GM19395 (cell line): Measurements from ENCODE around the gene HSFX2.
"Not testable (repeated sequence)": the region's sequence is repeated elsewhere in the genome, so short reads cannot be mapped to it uniquely, and the experiment has no call there.

Experiments used
- ATAC-seq: cut with Tn5 transposase; IDR thresholded peaks from one replicate; pipeline ENCODE4 v1.9.1; 2021; ENCODE audit warnings: mild to moderate bottlenecking, moderate library complexity; ENCODE audit not compliant: unreplicated experiment

HSFX2 gene

DNA sequence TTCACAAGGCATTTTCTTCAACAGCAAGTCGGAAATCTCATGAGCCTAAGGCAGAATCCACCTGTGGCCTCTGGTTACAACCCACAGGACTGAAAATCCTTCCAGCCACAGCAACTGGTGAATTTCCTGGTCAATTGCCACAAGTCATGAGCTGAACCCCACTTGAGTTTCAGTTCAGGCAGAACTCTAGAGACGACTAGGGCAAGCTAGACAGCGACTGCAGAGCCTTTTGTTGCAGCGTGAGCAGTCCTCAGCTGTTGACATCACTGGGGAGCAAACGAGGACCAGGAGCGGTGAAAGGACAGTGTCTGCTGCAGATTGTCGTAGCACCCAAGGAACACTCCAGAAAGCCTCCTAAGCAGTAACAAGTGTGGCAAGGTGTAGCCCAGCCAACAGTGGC is 829 bp upstream of the HSFX2 start:
- not testable (repeated sequence) for ATAC-seq

DNA sequence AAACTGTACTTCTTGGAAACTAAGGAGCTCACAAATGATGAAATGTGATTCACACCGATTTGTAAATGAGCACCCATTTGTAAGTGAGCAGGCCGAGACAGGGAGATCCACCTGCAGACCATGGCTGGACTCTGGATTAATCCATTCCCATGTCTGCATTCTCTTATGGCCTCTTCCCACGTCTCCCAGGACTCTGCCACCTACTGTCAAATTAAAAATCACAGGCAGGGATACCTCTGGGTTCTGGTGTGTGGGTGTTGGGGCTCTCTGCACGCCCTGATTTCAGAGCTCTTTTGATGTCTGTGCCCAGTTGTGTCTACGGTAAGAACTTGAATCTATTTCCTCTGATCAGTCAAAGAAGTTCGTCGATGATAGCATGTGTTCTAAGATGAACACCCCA is 4.1 kb downstream of the HSFX2 start:
- not testable (repeated sequence) for ATAC-seq

DNA sequence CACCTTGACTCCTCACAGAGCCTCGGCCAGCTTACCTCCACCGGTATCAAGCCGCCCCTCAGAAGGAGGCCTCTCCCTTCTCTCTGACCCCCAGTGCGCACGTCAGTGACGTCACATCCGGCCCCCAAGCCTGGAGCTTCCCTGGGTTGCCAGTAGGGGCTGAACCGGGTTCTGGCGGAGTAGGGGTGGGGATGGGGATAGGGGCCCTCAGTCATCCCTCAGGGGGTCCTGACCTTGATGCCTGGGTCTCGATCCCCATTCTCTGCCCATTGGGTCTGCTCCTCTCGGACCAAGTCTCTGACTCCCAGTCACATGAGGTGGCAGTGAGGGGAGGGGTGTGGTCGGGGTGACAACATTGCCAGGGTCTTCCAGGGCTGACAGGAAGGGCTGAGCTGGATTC is 7.8 kb downstream of the HSFX2 start, which contains the start of gene MAGEA9B:
Gene MAGEA9B, minus strand, starts transcription at position 101 of the 400 bp plus-strand sequence. CDS start 4,280 bp downstream, outside the sequence.
- not testable (repeated sequence) for ATAC-seq

DNA sequence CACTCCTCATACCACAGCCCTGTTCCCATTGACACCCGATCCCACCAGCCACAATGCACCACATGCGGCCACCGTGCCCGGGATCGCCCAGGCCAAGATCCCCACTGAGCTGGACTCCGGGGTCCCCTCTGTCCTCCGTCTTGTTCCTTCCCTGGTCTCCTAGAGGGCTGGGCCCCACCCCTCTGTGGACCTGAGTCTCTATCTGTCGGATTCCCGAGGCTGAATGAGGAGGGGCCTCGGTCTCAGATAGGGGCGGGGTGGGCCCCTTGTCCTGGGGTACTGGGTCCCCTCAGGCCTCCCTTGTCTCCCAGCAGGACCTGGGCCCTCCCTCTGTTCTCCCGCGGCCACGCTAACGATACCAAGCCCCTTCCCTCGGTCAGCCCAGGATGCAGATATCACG is 9.5 kb downstream of the HSFX2 start:
- ATAC-seq = not testable (repeated sequence)

DNA sequence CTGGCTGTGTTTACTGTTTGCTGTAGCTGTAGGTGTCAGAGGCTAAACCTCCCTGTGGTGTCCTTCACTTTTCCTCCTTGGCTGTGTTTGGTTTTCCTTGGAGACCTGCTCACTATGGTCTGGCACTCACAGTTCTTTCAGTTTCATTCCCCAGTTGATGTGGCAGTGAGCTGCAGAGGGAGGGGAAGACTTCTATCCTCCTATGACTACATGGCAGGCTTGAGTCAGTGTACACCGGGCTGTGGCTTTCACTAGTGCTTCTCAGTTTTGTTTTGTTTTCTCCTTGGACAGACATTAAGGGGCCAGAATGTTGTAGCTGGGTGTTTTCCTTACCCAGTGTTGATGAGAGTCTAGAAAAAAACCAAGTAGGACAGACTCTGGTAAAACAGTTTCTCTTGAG is 21.7 kb downstream of the HSFX2 start:
- ATAC-seq = peak; percentile 100

DNA sequence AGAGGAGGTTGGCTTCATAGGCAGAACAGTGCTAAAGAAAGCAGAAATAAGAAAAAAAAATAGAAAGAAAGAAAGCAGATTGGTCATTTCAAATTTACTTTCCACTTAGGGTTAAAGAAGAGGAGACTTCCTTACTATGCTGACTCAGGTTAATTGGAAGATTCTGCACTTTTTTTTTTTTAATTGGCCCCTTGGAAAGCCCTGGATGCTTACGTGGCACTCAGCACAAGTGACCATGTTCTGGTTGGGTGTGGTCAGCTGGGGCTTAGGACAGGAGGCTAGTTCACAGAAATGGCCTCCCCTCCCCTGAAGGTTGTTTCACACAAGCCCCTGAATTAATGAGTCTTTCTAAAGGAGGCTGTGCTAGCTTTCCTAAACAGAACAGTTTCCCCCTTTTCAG is 22.4 kb downstream of the HSFX2 start:
- ATAC-seq = no peak

DNA sequence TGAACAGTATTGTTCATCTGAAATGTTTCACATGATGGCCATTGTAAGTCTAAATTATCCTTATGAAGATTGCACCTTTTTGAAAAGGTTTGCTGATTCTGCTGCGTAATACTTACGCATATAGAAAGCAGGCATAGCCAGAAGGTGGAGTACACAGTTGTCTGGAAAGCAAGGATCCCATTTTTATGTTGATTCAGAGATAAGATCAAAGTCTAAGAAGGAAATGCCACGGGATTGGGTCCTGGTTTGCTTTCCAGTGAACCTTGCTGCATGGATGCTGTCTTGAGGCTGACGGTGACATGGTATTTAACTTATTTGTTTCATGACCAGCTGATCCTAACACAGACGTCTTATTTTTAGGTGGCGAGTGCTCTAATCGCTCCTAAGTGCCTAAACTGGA is 23.3 kb downstream of the HSFX2 start:
- ATAC-seq = no peak

DNA sequence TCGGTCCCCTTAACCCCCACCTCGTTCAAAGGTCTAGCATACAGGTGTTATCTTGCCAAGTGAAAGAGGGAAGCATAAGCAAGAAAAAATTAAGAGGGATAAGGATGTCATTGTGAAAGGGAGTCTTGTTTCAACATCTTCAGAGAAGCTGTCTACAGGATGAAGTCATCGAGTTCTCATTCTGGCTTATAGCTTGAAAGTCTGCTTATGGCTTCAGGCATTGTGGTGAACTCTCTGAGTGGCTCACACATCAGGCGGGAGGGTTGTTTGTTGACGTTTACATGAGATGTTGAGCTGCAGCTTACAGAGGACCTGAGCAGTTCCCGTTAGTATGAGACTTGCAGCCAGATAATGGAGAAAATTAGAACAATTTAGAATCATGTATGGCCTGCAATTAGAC is 24.4 kb downstream of the HSFX2 start:
- no peak for ATAC-seq

DNA sequence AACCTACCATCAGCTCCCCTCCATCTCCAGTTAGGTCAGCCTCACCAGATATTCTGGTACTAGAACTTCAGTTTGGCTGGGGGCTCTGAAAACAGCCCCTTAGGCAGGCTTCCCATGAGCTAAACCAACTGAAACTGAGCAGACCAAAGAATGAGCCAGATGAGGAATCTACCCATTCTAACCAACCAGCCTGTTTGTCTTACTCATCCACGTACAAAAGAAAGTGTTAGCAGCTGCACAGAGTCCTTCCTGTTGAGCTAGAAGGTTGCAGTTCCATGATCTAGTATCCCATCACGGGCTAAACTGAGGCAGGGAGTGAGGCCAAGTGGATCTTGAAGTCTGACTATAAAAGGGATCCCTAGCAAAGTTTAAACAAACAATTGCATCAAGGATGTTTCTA is 25.3 kb downstream of the HSFX2 start:
- ATAC-seq = no peak

DNA sequence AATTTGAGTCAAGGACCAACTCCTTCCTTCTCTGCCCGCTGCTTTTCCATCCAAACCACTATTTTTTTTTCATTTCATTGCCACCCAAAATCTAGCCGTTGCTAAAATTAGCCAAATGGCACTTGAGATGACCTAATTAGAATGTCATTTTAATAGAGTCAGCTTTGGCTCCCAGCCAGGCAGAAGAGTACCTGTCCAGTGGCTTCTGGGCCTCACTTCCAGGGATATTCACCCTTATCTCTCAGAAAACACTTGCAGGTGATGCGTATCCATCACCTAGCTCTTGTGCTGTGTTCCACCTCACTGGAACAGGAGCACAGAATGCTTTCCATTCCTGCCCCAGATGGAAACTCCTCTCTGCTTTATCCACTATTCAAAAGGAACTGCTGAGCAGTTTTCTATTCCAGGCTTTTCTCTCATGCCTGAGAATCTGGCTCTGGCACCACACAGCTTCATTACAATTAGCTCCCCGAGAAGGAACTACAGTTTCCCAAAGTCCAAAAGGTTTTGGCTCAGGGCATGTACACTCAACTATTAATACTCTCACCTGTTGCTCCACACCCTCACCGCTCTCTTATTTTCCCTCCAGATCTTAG is 26.3 kb downstream of the HSFX2 start:
- no peak for ATAC-seq

DNA sequence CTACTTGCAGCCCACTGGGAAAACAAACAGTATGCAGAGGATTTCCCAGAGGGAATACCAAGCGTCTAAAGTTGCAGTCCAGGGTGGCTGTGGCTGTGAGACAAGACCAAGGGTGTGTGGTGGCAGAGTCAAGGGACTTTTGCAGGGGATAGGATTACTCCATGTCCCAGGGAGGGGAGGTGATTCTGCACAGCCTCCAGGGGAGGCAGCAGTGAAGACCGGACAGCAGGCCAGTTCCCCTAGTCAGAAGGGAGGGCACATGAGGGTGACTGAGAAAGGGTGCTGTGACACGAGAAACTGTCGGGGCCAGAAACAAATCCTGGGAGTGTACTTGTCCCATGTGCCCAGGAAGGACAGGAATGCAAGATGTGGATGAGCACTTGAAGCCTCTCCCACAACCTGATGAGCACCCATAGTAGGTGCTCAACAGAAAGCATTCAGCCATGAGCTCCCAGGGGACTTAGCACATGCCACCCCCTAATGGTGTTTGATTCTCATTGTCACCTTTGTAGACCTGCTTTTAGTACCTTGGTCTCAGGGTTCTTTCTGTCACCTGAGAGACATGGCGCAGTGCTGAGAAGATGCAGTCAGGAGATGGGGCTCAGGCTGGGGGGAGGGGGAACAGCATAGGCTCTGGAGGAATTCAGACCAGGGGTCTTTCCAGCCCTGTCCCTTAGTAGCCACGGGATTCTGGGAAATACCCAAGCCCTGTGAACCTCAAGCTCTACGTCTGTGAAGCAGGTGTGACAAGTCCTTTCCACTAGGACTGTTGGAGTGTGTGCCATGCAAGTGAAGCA is 27.3 kb downstream of the HSFX2 start:
- no peak for ATAC-seq

DNA sequence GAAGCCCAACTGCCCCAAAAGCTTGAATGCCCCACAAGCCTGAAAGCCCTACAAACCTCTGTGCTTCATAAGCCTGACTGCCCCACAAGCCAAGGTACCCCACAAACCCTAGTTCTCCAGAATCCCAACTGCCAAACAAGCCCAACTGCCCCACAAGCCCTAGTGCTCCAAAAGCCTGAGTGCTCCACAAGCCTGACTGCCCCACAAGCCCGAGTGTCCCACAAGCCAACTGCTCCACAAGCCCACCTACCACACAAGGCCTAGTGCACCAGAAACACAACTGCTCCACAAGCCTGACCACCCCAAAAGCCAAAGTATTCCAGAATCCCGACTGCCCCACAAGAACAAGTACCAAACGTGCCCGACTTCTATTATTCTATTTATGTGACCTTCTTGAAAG is 31.8 kb downstream of the HSFX2 start:
- ATAC-seq = no peak

DNA sequence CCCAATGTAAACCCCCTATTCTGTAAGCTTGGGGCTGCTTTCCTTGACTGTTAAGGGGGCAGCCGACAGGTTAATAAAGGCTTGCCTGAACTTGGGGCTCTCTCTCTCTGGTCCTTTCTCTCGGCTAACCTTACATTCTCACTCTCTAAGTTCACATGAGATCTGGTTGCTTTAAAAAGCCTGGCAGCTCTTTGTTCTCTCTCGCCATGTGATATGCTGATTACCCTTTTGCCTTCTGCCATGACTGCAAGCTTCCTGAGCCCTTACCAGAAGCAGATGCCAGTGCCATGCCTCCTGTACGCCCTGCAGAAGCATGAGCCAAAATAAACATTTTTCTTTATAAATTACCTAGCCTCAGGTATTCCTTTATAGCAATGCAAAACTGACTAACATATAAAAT is 39.9 kb downstream of the HSFX2 start:
- ATAC-seq = not testable (repeated sequence)

DNA sequence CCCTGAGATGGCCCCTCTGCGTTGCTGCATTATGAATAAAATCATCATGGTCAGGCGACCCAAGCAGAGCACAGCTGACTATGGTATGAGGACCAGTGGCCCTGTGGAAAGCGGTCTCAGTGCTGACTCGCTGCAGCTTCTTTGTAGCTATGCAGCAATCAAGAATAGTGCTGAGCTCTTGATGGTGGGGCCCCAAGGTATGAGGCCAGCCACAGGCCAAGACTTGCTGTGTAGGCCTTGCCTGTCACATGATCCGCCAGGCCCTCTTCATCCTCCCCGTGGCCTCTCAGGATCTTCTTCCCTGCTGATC is 43.2 kb downstream of the HSFX2 start:
- ATAC-seq = not testable (repeated sequence)

DNA sequence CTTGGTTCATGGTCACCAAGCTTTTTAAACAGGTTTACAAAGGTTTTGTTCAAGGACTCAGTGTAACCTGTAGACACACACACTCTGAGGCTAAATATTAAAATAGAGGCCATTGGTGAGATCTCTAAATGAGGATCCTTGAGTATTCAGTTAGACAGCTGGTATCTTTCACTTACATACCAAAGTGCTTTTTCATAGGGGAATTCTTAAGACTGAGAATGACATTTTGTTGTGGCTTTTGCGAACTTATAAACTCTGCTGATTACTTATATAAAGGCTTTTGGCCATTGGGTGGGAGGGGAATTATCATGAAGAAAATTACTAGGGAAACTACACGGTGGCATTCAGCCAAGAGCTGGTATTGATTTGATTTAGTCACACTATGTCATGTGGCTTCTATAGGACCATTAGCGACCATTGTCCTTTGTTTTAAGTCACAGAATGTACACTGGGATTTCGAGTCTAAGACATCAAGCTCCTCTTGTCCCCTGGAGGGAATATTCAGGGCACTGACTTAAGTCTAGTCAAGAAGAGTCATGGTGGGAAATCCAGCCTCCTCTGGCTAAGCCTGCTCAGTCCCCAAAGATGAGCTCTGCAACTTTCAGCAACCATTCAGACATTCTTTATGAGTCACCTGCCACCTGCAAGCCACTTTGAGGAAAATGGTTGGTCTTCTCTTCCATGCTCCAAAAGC is 43.7 kb downstream of the HSFX2 start:
- ATAC-seq = not testable (repeated sequence)

DNA sequence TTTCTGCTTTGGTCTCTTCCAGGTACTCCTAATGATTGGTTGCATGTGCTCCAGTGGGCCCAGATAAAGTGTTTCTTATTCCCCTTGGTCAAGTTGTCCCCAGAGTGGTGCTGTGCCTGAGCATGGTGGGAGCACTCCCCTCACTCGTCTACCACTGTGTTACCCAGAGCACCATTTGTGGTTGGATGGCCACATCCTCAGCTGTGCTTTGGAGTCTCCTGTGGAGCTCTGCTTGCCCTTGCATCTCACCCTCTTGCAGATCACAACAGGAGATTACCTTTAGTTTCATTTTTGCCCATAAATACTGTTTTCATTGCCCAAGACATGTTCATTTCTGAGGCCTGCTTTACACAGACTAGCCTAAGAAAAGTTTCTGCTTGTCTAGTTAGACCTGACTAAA is 44.7 kb downstream of the HSFX2 start:
- not testable (repeated sequence) for ATAC-seq

DNA sequence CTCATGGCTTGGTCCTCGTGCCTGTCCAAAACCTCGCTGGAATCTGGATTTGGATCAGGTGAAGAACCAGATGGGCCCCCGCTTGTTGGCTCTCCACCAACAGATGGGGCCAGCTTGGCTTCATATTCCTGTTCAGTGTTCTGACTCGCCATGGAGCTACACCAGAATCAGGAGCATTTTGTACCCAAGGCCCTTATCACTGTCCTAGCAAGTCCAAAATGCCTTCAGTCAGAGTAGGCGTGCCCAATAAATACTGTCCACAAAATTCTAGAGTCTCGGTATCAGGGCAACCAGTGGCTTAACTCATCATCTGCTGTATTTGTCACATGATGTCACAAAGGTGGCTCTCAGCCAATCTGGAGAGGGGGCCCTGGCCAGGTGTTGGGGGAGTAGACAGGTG is 45.4 kb downstream of the HSFX2 start, which contains the start of gene HSFX3:
Gene HSFX3, minus strand, starts transcription at position 224 of the 400 bp plus-strand sequence. Its CDS starts 72 bp downstream, at position 152.
- not testable (repeated sequence) for ATAC-seq

DNA sequence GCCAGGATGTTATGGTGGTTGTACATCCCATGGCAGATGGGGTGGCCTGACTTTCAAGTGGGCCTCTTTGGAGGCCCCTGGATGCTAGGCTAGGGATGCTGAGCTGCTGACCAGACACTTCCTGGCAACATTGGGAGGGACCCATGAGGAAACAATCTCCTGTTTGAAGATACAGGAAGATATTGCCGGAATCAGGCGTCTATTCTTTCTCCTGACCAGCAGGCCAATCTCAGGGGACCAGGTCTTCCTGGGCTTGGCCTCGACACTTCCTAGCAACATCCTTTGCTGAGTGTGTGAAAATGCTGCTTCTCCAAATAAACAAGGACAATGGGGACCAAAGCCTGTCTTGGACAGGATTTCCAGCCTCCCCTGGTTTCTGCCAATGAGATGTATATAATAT is 47.3 kb downstream of the HSFX2 start:
- not testable (repeated sequence) for ATAC-seq

DNA sequence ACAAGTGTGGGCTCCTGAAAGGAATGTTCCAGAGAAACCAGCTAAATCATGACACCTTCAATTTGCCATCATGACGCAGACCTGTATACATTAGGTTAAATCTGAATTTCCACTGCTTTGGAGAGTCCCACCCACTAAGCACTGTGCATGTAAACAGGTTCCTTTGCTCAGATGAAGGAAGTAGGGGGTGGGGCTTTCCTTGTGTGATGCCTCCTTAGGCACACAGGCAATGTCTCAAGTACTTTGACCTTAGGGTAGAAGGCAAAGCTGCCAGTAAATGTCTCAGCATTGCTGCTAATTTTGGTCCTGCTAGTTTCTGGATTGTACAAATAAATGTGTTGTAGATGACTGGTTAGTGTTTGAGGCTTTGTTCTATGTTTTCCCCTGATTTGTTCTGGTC is 48.2 kb downstream of the HSFX2 start:
- not testable (repeated sequence) for ATAC-seq

DNA sequence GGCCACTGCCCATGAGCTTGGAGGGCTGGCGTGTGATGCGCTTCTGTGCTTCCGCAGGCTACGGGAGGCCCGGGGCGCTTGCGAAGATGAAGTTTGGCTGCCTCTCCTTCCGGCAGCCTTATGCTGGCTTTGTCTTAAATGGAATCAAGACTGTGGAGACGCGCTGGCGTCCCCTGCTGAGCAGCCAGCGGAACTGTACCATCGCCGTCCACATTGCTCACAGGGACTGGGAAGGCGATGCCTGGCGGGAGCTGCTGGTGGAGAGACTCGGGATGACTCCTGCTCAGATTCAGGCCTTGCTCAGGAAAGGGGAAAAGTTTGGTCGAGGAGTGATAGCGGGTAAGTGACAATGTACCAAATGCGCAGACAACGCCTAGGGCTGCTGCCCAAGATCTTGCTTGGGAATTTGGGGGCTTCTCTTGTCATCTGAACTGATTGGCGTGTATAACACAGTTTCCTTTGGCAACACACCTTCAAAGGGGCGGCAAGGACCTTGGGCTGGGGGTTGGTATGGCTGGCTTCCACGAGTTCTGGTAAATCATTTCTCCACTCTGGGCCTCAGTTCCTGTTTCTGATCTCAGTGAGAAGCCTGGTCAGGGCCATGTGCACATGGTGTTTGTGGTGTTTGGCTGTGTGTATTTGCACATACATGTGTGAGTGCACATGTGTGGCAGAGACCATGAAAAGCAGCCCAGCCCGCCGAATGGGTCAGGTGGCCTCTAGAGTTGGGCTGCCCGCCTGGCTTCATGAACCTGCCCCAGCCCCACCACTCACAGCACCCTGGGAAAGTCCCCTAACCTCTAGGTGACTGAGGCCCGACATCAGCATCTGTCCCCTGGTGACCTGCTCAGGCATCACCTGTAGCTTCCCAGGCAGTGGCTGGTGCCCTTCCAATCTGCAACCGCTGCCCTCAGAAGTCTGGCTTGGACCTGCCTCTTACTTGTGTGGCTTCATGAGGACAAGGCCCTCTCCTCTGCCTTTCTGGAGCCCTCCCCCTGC is 49.3 kb downstream of the HSFX2 start:
- peak; percentile 55 for ATAC-seq
